Mucosa of stomach (tissue), 1 donor: ENCODE data around the gene NEURL4.

Experiments
- H3K27me3 ChIP-seq: one replicate; pipeline ENCODE4 v1.7.0; 2013; ENCODE audit warnings: mild to moderate bottlenecking, low read length; ENCODE audit not compliant: control insufficient read depth, insufficient read depth
- H3K36me3 ChIP-seq: one replicate; pipeline ENCODE4 v1.7.0; 2013; ENCODE audit warnings: low read length; ENCODE audit not compliant: control insufficient read depth, insufficient read depth
- H3K4me1 ChIP-seq: one replicate; pipeline ENCODE4 v1.7.0; 2013; ENCODE audit warnings: mild to moderate bottlenecking, low read length; ENCODE audit not compliant: control insufficient read depth, insufficient read depth
- H3K4me3 ChIP-seq: one replicate; pipeline ENCODE4 v1.7.0; 2013; ENCODE audit warnings: low read length
- H3K9ac ChIP-seq: one replicate; pipeline ENCODE4 v1.7.0; 2013; ENCODE audit warnings: mild to moderate bottlenecking, low read length, moderate library complexity
- H3K9me3 ChIP-seq: one replicate; pipeline ENCODE4 v1.7.0; 2013; ENCODE audit warnings: mild to moderate bottlenecking, low read length, moderate library complexity; ENCODE audit not compliant: control insufficient read depth
- donor health status: Pancreatic carcinoma.

The NEURL4 gene

DNA sequence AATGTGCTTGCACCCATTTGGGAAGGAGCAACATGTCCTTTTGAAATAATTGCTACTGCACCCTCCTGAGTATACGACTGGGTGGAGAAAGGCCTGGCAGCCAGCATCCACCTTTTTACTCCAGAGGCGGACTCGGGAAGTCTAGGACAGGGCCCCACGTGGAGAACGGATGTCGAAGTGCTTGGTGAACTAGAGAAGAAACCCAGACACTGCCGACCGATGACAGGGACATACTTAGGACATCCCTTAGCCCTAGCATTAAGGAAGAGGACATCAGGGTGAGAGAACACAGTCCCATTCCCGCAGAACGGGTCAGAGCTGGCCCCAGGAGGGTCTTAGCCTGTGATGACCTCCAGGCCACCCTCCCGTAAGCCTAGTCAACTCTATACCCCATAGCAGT is 38.5 kb downstream of the NEURL4 start:
- Histone ChIP-seq H3K4me3 (no peak overlapping the region), H3K9ac (no peak overlapping the region), H3K36me3 (no peaks in the 10 kb centered on the region), H3K4me1 (peaks cover 12% of the 10 kb centered on the region), H3K27me3 (peaks cover 14% of the 10 kb centered on the region), H3K9me3 (no peaks in the 10 kb centered on the region)

DNA sequence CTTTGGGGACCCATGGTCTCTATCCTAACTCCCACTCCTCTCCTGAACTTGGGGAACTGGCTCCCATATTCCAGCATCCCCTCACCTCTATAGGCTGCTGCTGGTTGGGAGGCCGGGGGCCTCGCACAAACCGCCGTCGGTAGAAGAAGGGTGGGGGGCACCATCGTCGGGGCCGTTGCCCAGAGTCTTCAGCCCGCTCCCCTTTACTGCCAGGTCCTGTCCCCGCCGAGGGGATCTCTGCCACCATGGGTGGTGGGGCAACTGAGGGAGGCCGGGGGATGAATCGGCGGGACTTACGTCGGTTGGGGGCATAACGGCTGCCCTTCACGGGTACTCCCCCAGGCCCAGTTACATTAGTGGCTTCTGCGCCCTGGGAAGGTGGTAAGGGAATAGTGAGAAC is 39.0 kb downstream of the NEURL4 start:
- H3K36me3 ChIP-seq: no peaks in the 10 kb centered on the region
- peaks cover 9% of the 10 kb centered on the region for H3K4me1 ChIP-seq
- H3K27me3 ChIP-seq: peaks cover 14% of the 10 kb centered on the region
- H3K4me3 ChIP-seq: no peak overlapping the region
- no peaks in the 10 kb centered on the region for H3K9me3 ChIP-seq
- no peak overlapping the region for H3K9ac ChIP-seq

DNA sequence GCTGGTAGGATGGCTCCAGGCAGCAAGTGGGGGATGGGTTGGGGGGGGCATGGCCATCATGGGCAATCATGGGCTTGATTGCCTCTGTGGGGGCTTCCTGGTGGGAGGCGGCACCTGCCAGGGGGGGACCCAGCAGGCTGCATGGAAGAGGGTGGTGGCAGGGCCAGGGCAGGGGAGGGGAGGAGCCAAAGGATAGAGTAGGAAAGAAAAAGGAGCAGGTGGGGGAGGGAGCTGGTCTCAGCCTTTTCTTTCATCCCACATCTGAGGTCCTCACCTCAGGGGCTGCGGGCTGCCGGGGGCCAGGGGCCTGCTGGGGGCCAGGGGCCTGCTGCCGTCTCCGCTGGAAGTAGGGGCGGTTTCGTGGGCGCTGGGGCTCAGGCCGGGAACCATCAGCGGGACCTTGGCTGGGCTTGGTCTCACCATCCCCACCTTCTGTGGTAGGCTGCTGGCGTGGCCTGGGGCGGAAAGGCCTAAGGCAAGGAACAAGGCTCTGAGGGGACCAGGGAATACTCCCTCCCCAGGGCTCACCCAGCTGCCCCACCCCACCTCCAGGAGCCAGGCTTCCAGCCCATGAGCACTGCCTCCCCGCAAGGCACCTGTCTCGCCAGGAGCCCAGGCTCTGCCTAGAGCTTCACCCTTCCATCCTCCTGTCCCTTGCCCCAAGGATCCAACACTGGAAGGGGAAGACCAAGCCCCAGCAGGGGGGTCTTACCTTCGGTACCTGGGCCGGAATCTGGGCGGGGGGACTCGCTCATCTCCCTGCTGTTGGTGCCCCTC is 39.7 kb downstream of the NEURL4 start:
- Histone ChIP-seq H3K4me3 (no peak overlapping the region), H3K4me1 (peaks cover 5% of the 10 kb centered on the region), H3K36me3 (no peaks in the 10 kb centered on the region), H3K9me3 (no peaks in the 10 kb centered on the region), H3K27me3 (peaks cover 16% of the 10 kb centered on the region), H3K9ac (no peak overlapping the region)

DNA sequence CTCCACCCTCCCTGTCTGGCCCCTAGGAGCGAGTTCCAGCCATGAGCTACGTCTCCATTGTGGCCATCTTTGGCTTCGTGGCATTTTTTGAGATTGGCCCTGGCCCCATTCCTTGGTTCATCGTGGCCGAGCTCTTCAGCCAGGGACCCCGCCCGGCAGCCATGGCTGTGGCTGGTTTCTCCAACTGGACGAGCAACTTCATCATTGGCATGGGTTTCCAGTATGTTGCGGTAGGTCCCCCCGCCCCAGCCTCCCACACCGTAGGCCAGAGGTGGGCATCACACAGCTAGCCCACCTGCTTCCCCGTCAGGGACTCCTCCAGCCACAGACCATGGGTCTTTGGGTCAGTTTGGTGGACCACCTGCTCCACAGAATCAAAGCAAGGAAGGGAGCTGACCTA is 43.5 kb downstream of the NEURL4 start:
- H3K4me3 ChIP-seq: no peak overlapping the region
- H3K36me3 ChIP-seq: no peaks in the 10 kb centered on the region
- peaks cover 37% of the 10 kb centered on the region for H3K27me3 ChIP-seq
- no peak overlapping the region for H3K9ac ChIP-seq
- H3K9me3 ChIP-seq: no peaks in the 10 kb centered on the region
- H3K4me1 ChIP-seq: peaks cover 16% of the 10 kb centered on the region

- Histone ChIP-seq H3K4me1 (peaks cover 21% of the 10 kb centered on the region), H3K4me3 (no peak overlapping the region), H3K27me3 (peaks cover 43% of the 10 kb centered on the region), H3K9me3 (no peaks in the 10 kb centered on the region), H3K9ac (no peak overlapping the region), H3K36me3 (no peaks in the 10 kb centered on the region)
These were observed 44.2 kb downstream of the NEURL4 start for GRCh38 chr17:7284911-7285310.

DNA sequence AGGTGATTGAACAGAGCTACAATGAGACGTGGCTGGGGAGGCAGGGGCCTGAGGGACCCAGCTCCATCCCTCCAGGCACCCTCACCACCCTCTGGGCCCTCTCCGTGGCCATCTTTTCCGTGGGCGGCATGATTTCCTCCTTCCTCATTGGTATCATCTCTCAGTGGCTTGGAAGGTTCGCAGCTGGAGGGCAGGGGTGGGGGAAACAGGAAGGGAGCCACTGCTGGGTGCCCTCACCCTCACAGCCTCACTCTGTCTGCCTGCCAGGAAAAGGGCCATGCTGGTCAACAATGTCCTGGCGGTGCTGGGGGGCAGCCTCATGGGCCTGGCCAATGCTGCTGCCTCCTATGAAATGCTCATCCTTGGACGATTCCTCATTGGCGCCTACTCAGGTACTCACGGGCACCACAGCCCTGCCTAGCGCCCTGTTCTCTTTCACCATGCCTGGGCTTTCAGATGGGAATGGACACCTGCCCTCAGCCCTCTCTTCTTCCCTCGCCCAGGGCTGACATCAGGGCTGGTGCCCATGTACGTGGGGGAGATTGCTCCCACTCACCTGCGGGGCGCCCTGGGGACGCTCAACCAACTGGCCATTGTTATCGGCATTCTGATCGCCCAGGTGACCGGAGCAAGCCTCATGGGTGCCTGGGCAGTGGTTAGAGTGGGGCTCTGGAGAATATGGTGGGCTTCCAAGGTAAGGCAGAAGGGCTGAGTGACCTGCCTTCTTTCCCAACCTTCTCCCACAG is 45.5 kb downstream of the NEURL4 start:
- H3K36me3 ChIP-seq: no peaks in the 10 kb centered on the region
- no peaks in the 10 kb centered on the region for H3K9me3 ChIP-seq
- H3K4me1 ChIP-seq: peaks cover 21% of the 10 kb centered on the region
- H3K9ac ChIP-seq: no peak overlapping the region
- H3K27me3 ChIP-seq: peaks cover 43% of the 10 kb centered on the region
- no peak overlapping the region for H3K4me3 ChIP-seq

DNA sequence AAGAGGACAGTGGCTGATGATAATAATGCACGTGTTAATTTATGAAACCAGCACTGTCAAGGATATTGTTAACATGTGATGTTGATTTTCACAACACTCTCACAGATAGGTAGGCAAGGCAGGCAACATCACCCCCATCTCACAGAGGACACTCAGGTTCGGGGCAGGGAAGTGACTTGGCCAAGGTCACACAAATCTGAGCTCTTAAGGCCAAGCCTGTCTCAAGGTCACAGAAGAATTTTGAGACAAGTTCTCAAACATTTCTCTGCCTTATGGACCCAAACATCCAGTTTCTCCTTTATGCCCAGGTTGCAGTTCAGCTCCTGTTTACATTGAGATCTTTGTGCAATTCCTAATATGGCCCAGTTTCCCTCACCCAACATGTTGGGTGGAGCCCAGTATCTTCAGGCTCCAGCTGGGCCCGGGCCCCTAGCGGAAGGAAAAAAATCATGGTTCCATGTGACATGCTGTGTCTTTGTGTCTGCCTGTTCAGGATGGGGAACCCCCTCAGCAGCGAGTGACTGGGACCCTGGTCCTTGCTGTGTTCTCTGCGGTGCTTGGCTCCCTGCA is 46.3 kb downstream of the NEURL4 start:
- Histone ChIP-seq H3K27me3 (peaks cover 43% of the 10 kb centered on the region), H3K9ac (no peak overlapping the region), H3K4me3 (no peak overlapping the region), H3K36me3 (no peaks in the 10 kb centered on the region), H3K9me3 (no peaks in the 10 kb centered on the region), H3K4me1 (peaks cover 21% of the 10 kb centered on the region)

DNA sequence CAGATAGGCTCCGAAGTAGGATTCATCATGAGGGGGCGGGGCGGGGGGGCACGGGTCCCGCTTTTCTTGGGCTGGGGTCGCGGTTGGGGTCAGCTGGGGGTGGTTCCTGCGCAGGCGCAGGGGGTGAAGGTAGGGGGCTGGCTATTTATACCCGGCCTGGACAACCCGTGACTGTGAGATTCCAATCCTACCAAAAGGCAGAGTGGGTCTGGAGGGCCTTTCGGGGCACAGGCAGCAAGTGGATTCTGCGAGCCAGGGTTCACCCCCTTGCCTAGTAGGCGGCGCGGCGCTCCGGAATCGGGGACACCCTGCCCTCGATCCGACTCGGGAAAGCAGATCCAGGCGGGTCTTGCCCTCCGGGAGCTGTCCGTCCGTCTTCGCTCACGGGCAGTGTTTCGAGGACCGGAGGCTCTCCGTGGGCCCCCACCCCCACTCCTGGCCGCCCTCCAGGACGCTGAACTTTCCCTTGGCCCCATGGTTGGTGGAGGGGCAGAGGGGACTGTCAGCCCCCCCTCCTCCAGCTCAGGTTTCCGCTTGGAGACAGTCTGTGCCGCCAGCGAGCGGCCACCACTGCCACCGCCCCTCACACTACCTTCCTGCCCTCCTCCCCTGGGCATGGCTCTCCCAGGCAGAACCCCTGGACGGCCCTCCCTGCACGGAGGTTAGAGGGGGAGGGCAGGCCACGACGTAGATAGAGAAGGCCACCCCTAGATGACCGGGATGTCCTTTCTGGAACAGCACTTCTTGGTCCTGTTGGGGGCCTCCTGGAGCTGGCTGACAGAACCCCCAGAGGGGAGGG is 47.0 kb downstream of the NEURL4 start:
- H3K4me1 ChIP-seq: peaks cover 21% of the 10 kb centered on the region
- H3K4me3 ChIP-seq: no peak overlapping the region
- no peak overlapping the region for H3K9ac ChIP-seq

DNA sequence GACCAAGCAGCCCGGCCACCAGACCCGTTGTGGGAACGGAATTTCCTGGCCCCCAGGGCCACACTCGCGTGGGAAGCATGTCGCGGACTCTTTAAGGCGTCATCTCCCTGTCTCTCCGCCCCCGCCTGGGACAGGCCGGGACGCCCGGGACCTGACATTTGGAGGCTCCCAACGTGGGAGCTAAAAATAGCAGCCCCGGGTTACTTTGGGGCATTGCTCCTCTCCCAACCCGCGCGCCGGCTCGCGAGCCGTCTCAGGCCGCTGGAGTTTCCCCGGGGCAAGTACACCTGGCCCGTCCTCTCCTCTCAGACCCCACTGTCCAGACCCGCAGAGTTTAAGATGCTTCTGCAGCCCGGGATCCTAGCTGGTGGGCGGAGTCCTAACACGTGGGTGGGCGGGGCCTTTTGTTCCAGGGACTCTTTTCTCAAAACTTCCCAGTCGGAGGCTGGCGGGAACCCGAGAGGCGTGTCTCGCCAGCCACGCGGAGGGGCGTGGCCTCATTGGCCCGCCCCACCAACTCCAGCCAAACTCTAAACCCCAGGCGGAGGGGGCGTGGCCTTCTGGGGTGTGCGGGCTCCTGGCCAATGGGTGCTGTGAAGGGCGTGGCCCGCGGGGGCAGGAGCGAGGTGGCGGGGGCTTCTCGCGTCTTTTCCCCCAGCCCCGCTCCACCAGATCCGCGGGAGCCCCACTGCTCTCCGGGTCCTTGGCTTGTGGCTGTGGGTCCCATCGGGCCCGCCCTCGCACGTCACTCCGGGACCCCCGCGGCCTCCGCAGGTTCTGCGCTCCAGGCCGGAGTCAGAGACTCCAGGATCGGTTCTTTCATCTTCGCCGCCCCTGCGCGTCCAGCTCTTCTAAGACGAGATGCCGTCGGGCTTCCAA is 47.8 kb downstream of the NEURL4 start, which contains the start of gene SLC2A4:
TSS of gene SLC2A4 (plus strand) at position 645 of the 879 bp plus-strand sequence. CDS start at position 862, 217 bp downstream.
- Histone ChIP-seq H3K4me1 (peaks cover 21% of the 10 kb centered on the region), H3K9me3 (no peaks in the 10 kb centered on the region), H3K4me3 (peak within 1 kb of the TSS; percentile 41), H3K27me3 (peaks cover 43% of the 10 kb centered on the region), H3K9ac (peak within 1 kb of the TSS; percentile 40), H3K36me3 (no peaks in the 10 kb centered on the region)

More for the DNA sequence above, 47.0 kb downstream of the NEURL4 start:
- no peaks in the 10 kb centered on the region for H3K36me3 ChIP-seq
- peaks cover 43% of the 10 kb centered on the region for H3K27me3 ChIP-seq
- H3K9me3 ChIP-seq: no peaks in the 10 kb centered on the region

- peak overlapping the region; percentile 40 for H3K9ac ChIP-seq
- H3K27me3 ChIP-seq: peaks cover 43% of the 10 kb centered on the region
- peak overlapping the region; percentile 41 for H3K4me3 ChIP-seq
- H3K36me3 ChIP-seq: no peaks in the 10 kb centered on the region
- no peaks in the 10 kb centered on the region for H3K9me3 ChIP-seq
- peaks cover 21% of the 10 kb centered on the region for H3K4me1 ChIP-seq
These were observed 48.5 kb downstream of the NEURL4 start for GRCh38 chr17:7280519-7281073.

DNA sequence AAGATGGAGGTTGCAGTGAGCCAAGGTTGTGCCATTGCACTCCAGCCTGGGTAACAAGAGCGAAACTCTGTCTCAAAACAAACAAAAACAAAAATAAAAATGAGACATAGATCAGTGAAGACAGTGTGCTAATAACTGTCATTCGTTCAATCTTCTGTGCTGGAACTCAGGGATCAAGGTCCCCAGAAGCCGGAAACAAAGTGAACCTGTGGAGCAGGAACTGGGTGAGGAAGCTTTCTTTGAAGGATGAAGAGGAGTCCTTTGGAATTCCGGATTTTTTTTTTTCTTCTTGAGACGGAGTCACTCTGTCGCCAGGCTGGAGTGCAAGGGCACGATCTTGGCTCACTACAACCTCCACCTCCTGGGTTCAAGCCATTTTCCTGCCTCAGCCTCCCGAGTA is 49.7 kb downstream of the NEURL4 start:
- H3K9me3 ChIP-seq: no peaks in the 10 kb centered on the region
- H3K4me1 ChIP-seq: peaks cover 21% of the 10 kb centered on the region
- H3K27me3 ChIP-seq: peaks cover 41% of the 10 kb centered on the region
- no peak overlapping the region for H3K4me3 ChIP-seq
- H3K36me3 ChIP-seq: no peaks in the 10 kb centered on the region
- no peak overlapping the region for H3K9ac ChIP-seq
